Sigmoid colon (tissue), 3 donors: ENCODE data around the gene CARD8.

Source experiments
- POLR2A ChIP-seq, 2 donors: fragments of 450-650 bp; IDR thresholded peaks; one replicate each; pipeline ENCODE4 v1.6.1; 2016; ENCODE audit warnings: antibody characterized with exemption in 2 of 2, mild to moderate bottlenecking in 2 of 2, moderate library complexity in 2 of 2
- TF ChIP-seq, protein P1 (sequence below), 4 experiments: fragments of 450-650 bp in 3 of 4; fragments of 200-600 bp in 1 of 4; IDR thresholded peaks; one replicate each; pipeline ENCODE4 v1.5.1; 2016 to 2019; ENCODE audit warnings: antibody characterized with exemption in 4 of 4, mild to moderate bottlenecking in 3 of 4, moderate library complexity in 2 of 4

DNA sequence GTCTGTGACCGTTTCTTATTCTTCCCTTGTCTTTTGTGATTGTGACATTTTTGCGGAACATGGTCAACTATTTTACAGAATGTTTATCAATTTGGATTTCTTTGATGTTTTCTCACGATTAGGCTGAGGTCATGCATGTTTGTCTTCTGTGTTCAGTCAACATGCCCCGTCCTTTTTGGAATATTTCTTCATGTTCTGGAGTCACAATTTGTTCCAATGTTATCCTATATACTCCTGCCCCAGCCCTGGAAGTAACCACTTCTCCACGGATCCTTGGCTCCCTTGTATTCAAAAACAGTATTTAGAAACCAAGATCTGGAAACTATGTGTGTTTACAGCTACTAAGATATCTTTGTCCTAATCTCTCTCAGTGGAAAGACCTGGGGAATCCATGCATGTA is 9.6 kb downstream of the CARD8 start:
- TF ChIP-seq POLR2A (IDR thresholded peaks at IDR 0.05), result no peak
- TF ChIP-seq, protein P1, sequence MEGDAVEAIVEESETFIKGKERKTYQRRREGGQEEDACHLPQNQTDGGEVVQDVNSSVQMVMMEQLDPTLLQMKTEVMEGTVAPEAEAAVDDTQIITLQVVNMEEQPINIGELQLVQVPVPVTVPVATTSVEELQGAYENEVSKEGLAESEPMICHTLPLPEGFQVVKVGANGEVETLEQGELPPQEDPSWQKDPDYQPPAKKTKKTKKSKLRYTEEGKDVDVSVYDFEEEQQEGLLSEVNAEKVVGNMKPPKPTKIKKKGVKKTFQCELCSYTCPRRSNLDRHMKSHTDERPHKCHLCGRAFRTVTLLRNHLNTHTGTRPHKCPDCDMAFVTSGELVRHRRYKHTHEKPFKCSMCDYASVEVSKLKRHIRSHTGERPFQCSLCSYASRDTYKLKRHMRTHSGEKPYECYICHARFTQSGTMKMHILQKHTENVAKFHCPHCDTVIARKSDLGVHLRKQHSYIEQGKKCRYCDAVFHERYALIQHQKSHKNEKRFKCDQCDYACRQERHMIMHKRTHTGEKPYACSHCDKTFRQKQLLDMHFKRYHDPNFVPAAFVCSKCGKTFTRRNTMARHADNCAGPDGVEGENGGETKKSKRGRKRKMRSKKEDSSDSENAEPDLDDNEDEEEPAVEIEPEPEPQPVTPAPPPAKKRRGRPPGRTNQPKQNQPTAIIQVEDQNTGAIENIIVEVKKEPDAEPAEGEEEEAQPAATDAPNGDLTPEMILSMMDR (IDR thresholded peaks at IDR 0.05), result no peak
